ENCODE measurements around the gene RAC3. TPM values are rescaled to one million over a fixed set of nuclear protein-coding genes. Genes with fewer than 3 reads are reported as not detected.

RAC3 gene
- total and polyA plus RNA-seq, 4 donors, result 0.63 to 6.3 (median 3.3) TPM

GRCh38 chr17:82030470-82031302, 792 bp upstream of the RAC3 start (continued):
- TF ChIP-seq REST (IDR thresholded peaks at IDR 0.05), result no peak
- TF ChIP-seq ZBTB33 (IDR thresholded peaks at IDR 0.05), result no peak
- peak in 1 of 2 donors; percentile 44 for TF ChIP-seq GABPA (IDR thresholded peaks at IDR 0.05 in 1 of 2, conservative IDR thresholded peaks at IDR 0.05 in 1 of 2)
- TF ChIP-seq FOXA2 (IDR thresholded peaks at IDR 0.05), result no peak
- no peak for TF ChIP-seq FOXA1 (IDR thresholded peaks at IDR 0.05)

GRCh38 chr17:82031885-82032627, 578 bp downstream of the RAC3 start:
- peaks cover 0 to 5% (median 1%) of the 10 kb centered on the region in 4 donors for H3K36me3 ChIP-seq (ENCODE audit: control insufficient read depth in 4 of 4, insufficient read depth in 3 of 4, low read depth in 1 of 4, low read length in 3 of 4)
- no peak overlapping the region for H3K27ac ChIP-seq (ENCODE audit: low read depth in 1 of 2, low read length in 2 of 2)
- 17% methylated on average over 59 of the region's 59 CpGs for WGBS
- peak overlapping the region in 1 of 3 donors; percentile 63 for H3K4me3 ChIP-seq (ENCODE audit: low read depth in 1 of 3, low read length in 3 of 3)
- no peak for DNase-seq (ENCODE audit: low spot score)
- TF ChIP-seq REST (IDR thresholded peaks at IDR 0.05) (no peak), RXRA (IDR thresholded peaks at IDR 0.05) (peak in 1 of 2 donors; percentile 18), JUND (IDR thresholded peaks at IDR 0.05) (no peak)
- H3K9me3 ChIP-seq (ENCODE audit: control insufficient read depth in 4 of 4, low read length in 3 of 4), result no peaks in the 10 kb centered on the region
- H3K4me1 ChIP-seq (ENCODE audit: control insufficient read depth in 4 of 4, insufficient read depth in 4 of 4, low read length in 3 of 4), result peaks cover 17 to 60% (median 38%) of the 10 kb centered on the region in 4 donors
- H3K9ac ChIP-seq (ENCODE audit: low read depth in 1 of 2, low read length in 2 of 2), result no peak overlapping the region
- no peaks in the 10 kb centered on the region for H3K27me3 ChIP-seq (ENCODE audit: control insufficient read depth in 4 of 4, insufficient read depth in 4 of 4, low read length in 3 of 4)

All from liver (tissue), 9 donors.